ENCODE measurements around the gene PRR18.

Gene PRR18

DNA sequence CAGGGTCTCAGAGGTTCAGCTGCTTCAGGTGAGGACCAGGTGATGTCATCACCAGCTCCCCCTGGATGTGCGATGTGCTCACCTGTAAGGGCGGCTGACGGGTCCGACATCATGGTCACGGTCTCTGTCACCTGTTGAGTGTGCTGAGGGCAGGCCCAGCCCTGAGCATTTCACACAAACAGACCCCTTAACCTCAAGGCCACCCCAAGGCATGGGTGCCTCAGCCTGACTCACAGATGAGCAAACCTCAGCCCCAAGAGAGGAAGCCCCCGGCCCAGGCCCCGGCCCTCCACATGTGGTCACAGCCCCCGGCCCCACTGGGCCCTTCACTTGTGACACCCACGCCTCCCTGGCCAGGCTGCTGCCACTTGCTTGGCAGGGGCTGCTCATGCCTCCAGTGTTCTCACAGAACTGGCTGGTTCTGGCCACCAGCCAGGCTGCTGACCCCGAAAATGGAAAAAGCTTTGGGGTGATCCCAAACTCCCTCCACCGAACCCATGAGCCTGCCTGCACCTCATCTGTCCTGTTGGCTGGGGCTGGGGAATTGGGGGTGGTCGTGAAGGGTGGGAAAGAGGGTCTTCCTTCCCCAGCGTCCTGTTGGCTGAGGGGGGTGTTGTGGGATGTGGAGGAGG lies 33.3 kb downstream of the PRR18 start:
- no peak for DNase-seq (ENCODE audit: low read depth in 2 of 2)

DNA sequence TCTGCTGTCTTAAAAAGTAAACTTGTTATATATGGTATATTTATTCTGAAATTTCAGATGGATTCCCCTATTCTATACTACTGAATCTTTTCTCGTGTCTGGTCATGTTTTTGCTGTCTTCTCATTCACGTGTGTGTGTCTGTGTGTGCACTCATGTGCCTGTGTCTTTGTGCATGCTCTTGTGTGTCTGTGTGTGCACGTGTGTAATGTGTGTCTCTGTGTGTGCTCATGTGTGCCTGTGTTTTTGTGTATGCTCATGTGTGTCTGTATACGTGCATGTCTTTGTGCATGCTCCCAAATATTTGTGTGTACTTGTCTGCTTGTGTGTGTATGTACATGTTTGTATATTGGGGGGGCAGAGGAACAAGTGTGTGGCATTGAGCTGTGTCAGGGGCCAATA lies 34.0 kb downstream of the PRR18 start:
- no peak for DNase-seq (ENCODE audit: low read depth in 2 of 2)

DNA sequence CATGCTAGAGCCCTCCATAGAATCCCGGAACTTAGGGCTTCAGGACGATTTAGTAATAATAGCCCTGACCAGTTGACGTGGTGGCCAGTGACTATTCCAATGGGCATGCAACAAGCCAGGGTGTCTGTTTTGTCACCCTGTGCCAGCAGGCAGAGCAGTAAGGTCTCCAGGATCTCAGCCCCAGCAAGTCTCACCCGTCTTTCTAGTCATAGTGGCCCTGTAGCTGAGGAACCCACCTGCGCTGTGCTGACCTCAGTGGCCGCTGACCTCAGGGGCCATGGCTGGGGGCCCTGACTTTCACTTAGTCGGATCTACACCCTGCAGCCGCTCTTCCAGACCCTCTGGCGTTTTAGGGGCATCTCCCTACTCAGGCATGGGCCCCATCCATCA lies 36.8 kb downstream of the PRR18 start:
- DNase-seq (ENCODE audit: low read depth in 2 of 2) = no peak

DNA sequence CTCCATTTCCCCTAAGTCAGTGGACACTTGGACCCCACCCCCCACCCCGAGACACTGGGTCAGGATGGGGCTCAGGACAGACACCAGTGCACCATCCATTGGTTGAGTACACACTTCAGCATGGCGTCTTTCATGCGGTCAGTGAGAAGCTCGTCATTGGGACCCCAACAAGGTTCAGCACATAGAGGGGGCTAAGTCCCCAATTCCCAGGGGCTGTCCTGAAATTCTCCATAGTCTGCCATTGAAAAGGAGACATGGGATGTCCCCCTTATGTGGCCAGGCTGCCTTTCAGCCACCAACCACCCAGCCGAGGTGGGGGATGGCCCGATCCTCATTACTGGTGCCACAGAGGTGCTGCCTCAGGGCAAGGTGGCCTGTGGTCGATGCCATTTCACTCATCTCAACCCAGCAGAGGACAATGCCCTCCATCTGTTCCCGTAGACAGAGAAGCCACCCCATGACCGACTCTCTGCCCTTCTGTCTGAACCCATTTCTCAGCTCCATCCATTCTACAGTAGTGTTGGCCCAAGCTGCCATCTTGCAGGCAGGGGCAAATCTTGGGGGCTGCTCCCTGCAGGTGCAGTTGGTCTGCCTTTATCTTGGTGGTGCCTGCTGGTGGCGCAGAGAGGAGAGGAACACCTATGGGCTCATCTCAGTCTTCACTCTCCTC lies 37.4 kb downstream of the PRR18 start:
- no peak for DNase-seq (ENCODE audit: low read depth in 2 of 2)

DNA sequence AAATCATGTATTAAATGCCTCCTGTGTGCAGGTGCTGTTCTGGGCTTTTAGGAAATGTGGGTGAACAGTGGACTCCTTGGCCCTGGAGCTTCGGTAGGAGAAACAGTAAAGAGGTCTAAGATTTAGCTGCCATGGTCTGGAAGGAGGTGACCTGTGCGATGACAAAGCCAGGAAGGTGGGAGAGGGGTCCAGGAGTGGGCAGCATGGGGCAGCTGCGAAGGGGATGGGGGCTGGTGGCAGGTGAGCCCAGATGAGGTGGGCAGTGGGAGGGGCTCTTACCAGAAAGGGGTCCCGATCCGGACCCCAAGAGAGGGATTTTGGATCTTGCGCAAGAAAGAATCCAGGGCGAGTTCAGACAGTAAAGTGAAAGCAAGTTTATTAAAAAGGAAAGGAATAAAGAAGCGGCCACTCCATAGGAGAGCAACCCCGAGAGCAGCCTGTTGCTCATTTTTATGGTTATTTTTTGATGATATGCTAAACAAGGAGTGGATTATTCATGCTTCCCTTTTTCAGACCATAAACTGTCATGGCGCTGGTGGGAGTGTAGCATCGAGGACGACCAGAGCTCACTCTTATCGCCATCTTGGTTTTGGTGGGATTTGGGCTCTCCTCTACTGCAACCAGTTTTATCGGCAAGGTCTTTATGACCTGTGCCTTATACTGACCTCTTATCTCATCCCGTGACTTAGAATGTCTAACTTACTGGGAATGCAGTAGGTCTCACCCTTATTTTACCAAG lies 38.7 kb downstream of the PRR18 start:
- no peak for DNase-seq (ENCODE audit: low read depth in 2 of 2)

DNA sequence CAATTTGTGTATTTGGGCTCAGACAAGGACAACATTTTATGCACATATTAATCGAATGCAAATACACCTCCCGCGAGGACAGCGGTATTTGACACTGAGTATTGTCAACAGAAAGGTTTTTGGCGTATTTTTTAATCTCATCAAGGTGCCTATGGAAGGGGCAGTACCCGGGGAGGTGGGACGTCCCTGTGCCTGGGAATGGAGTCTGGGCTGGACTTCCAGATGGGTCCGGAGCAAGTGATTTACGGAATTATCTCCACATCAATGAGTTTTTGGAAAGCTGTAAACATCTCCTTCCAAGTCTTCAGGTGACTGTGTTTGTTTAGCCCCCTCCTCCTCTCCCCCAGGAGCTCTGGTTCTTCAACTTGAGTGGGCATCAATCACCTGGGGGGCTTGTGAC lies 39.8 kb downstream of the PRR18 start:
- DNase-seq (ENCODE audit: low read depth in 2 of 2) = no peak

GRCh38 chr6:166267526-166267925 lies 40.7 kb downstream of the PRR18 start:
- no peak for DNase-seq (ENCODE audit: low read depth in 2 of 2)

DNA sequence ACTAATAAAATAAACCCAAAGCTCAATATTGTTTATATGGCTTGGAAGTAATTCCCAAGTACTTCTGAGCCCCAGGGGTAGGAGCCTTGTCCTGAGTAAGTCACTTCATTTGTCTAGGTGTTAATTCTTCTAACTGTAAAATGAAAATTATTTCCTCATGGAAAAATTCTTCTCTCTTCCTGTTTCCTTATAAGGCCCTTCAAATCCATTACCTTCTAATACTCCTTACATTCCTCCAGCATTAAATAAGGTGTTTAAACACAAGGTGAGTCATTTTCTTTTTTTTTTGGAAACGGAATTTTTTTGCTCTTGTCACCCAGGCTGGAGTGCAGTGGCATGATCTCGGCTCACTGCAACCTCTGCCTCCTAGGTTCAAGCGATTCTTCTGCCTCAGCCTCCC lies 41.9 kb downstream of the PRR18 start:
- no peak for DNase-seq (ENCODE audit: low read depth in 2 of 2)

DNA sequence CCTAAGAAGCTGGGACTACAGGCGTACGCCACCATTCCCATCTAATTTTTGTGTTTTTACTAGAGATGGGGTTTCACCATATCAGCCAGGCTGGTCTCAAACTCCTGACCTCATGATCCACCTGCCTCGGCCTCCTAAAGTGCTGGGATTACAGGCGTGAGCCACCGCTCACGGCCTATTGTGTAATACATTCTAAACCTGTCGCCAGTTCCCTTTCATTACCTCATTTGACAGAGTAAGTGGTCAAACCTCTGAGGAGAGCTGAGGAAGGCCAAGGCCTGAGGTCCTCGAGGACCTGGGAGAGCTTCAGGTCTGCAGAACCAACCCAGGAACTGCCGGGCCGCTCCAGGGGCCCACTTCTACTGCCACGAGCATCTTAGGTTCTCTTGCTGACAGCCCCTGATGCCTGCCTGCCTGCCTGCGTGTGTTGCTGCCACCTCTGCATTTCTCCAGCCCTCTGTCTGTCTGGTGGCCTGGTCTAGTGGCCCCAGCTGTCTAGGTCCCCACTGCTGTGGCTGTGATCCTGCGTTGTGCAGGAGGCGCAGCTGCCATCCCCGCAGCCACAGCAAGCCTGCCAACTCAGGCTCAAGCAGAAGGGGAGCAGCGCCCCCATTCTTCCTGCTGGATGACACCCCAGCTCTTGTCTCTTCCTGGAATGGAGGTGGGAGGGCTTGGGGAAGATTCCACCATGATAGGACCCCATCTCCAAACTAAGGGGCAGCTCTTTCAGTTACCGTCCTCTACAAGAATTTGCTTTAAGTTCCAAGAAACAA lies 45.3 kb downstream of the PRR18 start:
- no peak for DNase-seq (ENCODE audit: low read depth in 2 of 2)

DNA sequence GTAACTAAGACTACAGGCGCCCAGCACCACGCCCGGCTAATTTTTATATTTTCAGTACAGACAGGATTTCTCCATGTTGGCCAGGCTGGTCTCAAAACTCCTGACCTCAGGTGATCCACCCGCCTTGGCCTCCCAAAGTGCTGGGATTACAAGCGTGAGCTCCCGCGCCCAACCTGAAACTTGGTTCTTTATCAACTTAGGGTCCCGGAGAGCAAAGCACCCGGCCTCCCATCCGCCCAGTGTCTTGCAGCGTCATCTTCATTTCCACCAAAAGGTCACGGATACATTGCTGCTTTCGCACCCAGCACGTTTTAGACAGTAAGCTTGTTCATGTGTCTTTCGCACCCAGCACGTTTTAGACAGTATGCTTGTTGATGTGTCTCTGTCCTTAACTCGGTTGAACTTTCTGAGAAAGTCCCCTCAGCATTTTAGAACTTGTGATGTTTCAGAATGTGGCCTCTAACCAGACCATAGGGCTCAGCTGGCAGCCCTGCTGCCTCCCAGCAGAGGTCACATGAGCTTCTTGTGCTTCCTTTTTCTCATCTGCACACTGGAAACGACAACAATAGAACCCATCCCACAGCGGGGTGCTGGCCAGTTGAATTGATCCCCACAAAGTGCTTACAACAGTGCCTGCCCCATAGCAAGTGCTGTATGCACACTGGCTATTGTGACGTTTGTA lies 48.8 kb downstream of the PRR18 start:
- no peak for DNase-seq (ENCODE audit: low read depth in 2 of 2)

- DNase-seq (ENCODE audit: low read depth in 2 of 2) = peak in 1 of 2 donors; percentile 37
These were observed 49.3 kb downstream of the PRR18 start for GRCh38 chr6:166258854-166259276.

DNA sequence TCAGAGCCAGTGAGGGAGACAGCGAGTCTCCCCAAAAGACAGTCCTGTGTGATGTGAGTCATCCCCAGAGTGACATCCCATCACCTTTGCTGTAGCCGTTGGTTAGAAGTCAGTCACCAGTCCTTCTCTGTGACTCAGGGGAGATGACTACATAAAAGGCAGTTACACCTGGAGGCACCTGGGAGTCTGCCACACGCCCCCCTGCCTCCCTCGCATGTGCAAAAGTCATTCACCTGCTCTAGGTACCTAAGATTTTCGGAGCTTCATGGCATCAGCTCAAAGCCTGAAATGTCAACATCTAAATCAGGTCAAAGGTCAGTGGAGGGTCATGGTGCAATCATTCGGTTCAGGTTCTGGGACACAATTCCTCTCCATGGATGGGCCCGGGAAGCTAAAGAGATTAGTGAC lies 50.3 kb downstream of the PRR18 start:
- peak in 1 of 2 donors; percentile 25 for DNase-seq (ENCODE audit: low read depth in 2 of 2)

Measured in stimulated activated CD4-positive, alpha-beta T cell treated with anti-CD3 and anti-CD28 coated beads, Interleukin-15, amount 100 ng/mL, for 48 hours (primary cell).